ACHN (cell line): ENCODE measurements around the gene ELFN2.

ENCODE experiments used
- DNase-seq: peaks from one replicate; pipeline ENCODE4 v3.0.0-alpha.2; 2015
- in situ Hi-C: cut with HindIII; loops from 2 replicates; pipeline ENCODE4 v1.10.0; 2017; ENCODE audit warnings: low sequenced_read_pairs, low pct_ligation_motif_present, low pct_unique_long_range_greater_than_20kb

ELFN2 gene

DNA sequence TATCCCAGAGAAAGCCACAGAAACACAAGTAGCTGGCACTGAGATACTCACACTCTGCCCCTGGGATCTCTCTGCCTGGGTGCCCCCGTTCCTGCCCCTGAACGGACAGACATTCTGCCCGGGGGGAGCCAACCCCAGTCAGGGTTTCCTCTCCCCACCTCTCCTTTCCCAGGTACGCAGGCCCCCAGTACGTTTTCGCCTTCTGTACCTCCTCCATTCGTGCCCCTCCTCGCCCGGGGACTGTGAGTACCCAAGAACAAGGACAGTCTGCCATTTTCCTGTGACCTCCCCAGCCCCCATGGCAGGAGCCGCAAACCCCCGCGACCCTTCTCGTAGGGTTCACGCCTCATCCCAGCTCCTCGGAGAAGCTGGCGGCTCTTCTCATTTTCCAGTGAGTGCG, 29.1 kb upstream of the ELFN2 start:
- DNase-seq: no peak
- in situ Hi-C loops: no loop called here

DNA sequence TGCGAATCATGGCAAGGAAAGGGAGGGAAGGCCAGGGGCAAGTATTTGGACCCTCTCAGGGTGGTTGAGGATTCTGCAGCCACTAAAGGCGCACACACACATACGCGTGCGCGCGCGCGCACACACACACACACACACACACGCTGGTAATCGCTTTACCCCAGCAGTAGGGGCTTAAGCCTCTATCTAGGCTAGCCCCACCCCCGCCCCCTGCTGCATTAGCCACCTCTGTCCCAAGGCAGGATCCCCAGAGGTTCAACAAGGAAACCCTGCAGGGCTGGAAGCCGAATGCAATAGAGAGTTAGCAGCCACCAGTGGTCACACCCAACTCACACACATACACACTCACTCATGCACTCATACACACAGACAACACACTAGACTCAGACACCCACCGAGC, 28.6 kb upstream of the ELFN2 start:
- in situ Hi-C loops: no loop called here
- DNase-seq: no peak

- in situ Hi-C loops: no loop called here
- peak; percentile 90 for DNase-seq
Measured at GRCh38 chr22:37454857-37455686, 27.8 kb upstream of the ELFN2 start.

DNA sequence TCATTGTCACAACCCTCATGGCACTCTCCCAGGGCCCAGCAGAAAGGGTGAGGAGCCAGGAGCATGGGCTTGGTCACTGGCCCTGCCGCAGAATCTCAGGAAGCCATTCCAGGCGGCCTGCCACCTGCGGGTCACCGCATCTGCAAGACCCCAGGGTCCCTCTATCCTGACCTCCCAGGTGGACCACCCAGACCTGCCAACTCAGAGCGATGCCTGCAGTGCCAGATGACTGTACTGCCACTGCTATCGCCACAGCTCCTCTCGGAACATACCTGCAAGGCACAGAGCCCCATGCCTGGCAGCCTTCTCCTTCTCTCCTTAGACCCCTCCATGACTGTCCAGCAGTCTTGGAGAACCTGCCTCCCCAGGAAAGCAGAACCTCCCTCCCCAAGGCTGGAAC, 26.4 kb upstream of the ELFN2 start:
- in situ Hi-C loops: no loop called here
- no peak for DNase-seq

- in situ Hi-C loops: no loop called here
- no peak for DNase-seq
Measured at GRCh38 chr22:37451218-37451617, 23.9 kb upstream of the ELFN2 start.

DNA sequence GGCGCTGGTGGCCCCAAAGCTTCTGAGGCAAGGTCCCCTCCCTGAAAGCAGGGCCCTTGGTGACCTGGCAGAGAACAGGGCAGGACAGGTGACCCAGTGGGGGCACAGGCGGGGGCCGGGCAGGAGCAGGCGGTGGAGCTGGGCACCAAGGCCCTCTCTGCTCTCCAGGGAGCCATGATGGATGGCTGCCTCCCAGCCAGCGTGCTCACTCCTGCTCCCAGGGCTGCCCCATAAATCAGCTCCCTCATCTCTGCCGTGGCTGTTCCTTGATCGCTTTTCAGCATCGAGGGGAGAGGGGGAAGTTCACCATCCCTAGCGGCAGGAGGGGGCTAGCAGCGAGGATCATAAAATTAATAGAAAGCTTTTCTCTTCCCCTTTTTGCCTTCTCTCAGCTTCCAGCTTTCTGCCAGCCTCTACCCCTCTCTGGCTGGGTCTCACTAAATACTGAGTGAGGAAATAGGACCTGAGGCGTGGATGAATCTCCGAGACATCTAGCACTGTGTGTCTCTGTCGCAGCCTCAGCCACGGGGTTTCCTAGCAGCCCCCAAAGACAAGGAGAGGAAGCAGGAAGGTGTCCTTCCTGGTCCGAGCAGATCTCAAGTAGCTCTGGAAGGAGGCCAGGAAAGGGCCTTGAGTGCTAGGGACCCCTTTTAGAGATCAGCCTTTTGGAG, 22.2 kb upstream of the ELFN2 start:
- in situ Hi-C loops: no loop called here
- DNase-seq: no peak

GRCh38 chr22:37448516-37449127, 21.3 kb upstream of the ELFN2 start:
- in situ Hi-C loops: no loop called here
- no peak for DNase-seq

- in situ Hi-C loops: no loop called here
- DNase-seq: no peak
Measured at GRCh38 chr22:37445501-37445900, 18.2 kb upstream of the ELFN2 start.

- in situ Hi-C loops: no loop called here
- DNase-seq: no peak
Measured at GRCh38 chr22:37443977-37444376, 16.7 kb upstream of the ELFN2 start.

- DNase-seq: no peak
Measured at GRCh38 chr22:37443086-37443485, 15.8 kb upstream of the ELFN2 start.

DNA sequence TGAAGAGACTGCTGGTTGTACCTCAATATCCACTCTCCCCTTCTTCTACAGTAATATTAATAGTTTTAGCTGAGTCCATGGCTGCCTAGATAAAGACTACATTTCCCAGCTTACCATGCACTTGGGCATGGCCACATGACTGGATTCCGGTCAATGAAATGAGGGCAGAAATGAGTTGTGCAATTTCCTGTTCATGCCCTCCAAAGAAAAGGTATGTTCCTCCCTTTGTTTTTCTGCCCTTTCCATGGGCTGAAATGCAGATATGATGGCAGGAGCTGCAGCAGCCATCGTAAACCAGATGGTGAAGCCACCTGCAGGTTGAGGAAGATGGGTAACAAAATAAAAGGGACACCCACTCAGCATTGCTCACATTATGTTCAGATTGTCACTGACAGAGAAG, 15.3 kb upstream of the ELFN2 start:
- DNase-seq: peak; percentile 42
- in situ Hi-C loops: no loop called here

More at GRCh38 chr22:37443086-37443485, 15.8 kb upstream of the ELFN2 start:
- in situ Hi-C loops: no loop called here

- DNase-seq: no peak
- in situ Hi-C loops: no loop called here
Measured at GRCh38 chr22:37442135-37442534, 14.9 kb upstream of the ELFN2 start.

DNA sequence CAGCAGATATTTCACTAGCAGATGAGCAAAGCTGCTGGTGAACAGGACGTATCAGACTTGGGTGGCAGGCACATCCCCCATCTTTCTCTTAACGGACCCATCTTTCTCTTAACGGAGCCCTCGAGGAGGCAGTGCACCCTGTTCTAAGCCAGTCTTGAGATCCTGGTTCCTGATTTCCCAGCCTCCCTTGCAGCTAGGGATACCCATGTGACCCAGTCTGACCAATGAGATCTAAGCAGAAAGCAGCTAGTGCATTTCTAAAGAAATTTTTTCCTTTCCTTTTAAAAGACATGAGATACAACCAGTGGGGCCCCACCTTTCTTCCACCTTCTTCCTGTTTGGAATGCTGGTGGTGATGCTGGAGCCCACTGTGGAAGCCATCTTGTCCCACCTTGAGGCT, 13.6 kb upstream of the ELFN2 start:
- no peak for DNase-seq
- in situ Hi-C loops: no loop called here

- in situ Hi-C loops: no loop called here
- no peak for DNase-seq
Measured at GRCh38 chr22:37439347-37439746, 12.1 kb upstream of the ELFN2 start.

GRCh38 chr22:37435970-37436603, 8.8 kb upstream of the ELFN2 start:
- DNase-seq: no peak
- in situ Hi-C loops: no loop called here

- DNase-seq: no peak
- in situ Hi-C loops: no loop called here
Measured at GRCh38 chr22:37433786-37434185, 6.5 kb upstream of the ELFN2 start.

DNA sequence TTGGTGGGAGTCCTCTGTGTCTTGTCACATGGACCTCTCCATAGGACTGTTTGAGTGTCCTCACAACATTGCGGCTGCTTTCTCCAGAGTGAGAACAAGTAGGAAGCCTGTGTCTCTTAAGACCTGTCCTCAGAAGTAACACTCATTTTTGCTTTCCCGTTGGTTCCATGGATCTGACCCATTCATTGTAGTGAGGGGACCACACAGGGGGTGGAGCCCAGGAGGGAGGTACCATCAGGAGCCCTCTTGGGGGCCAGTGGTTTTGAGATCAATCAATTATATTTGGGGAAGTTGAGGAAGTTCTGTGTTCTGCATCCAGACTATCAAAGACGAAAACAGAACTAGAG, 5.4 kb upstream of the ELFN2 start:
- in situ Hi-C loops: no loop called here

DNA sequence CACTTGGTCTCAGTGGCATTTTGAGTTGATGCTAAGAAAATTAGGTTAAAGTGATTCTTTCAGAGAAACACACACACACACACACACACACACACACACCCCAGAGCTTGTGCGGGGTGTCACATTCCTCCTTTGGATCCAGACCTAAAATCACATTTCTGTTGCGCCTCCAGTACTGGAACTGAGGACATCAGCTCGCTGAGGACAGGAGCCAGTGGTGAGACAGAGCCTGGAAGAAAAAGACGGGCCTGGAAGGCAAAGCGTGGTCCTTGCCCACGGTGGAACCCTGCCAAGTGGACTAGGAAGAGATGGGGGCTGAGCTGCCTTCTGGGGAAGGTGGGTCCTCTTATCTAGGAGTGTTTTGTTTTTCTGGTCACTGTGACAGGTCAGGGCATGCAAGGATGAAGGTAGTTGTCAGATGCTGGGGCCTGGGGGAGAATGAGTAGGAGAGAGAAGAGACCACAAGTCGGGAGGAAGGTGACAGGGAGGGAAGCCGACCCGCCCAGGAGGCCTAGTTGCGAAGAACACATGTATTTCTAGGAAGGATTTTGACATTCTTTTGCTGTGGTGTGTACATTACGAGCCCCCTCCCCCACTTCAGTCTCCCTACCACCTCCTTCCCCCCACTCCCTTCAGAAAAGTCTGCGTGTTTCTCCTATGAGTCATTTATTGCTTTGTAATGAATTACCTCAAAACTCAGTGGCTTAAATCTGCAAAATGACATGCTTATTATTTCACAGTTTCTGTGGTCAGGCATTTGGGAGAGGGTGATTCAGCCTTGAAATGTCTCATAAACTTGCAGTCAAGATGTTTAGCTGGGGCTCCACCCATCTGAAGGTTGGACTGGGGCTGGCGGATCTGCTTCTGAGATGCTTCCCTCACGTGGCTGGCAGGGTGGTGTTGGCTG, 4.8 kb upstream of the ELFN2 start:
- peak; percentile 98 for DNase-seq
- in situ Hi-C loops: no loop called here

More for the DNA sequence above, 5.4 kb upstream of the ELFN2 start:
- DNase-seq: no peak
